IMR-90 (cell line): Measurements from ENCODE around the gene OR52K1. TPM values are rescaled to one million over a fixed set of nuclear protein-coding genes. Genes with fewer than 3 reads are reported as not detected.

Experiments
- ATAC-seq: fragments of 200-7000 bp; cut with Tn5 transposase; 2 replicates; pipeline ENCODE4 v1.9.1; 2020; ENCODE audit warnings: low read depth, mild to moderate bottlenecking, moderate library complexity
- BruUV-seq: library from RNA; stranded (reverse); fragments of 400-500 nt; replicated peaks from 2 replicates; lab custom pipeline; 2021; lab: Mats Ljungman, UMichigan
- CTCF ChIA-PET: fragments of 300-600 bp; formaldehyde crosslinking; extraction: SDS; loops from one replicate; lab custom pipeline; 2021; ENCODE audit warnings: antibody characterized with exemption; lab: Yijun Ruan, JAX
- POLR2A ChIA-PET: fragments of 300-600 bp; sonication (Branson Sonifier 250); formaldehyde crosslinking; loops from one replicate; lab custom pipeline; 2022; ENCODE audit warnings: antibody characterized with exemption; ENCODE audit not compliant: unreplicated experiment; lab: Charles Lee
- DNase-seq: peaks from one replicate; pipeline ENCODE4 v3.0.0; 2013
- H2AFZ ChIP-seq: replicated peaks from 2 replicates; pipeline ENCODE3; 2013; ENCODE audit warnings: low read length, mild to moderate bottlenecking; ENCODE audit not compliant: poor library complexity
- H2AK5ac ChIP-seq: 2 replicates; pipeline ENCODE4 v1.6.1; 2013; ENCODE audit warnings: low read depth, low read length, inconsistent platforms
- H2AK9ac ChIP-seq: replicated peaks from 2 replicates; pipeline ENCODE3; 2013; ENCODE audit warnings: mild to moderate bottlenecking, low read depth, low read length, moderate library complexity; ENCODE audit not compliant: poor library complexity
- H2BK120ac ChIP-seq: 2 replicates; pipeline ENCODE4 v1.6.1; 2013; ENCODE audit warnings: low read depth, low read length, inconsistent platforms
- H2BK15ac ChIP-seq: 3 replicates; pipeline ENCODE4 v1.6.1; 2013; ENCODE audit warnings: low read depth, low read length, inconsistent platforms
- H2BK20ac ChIP-seq: 2 replicates; pipeline ENCODE4 v1.6.1; 2013; ENCODE audit warnings: low read depth, mild to moderate bottlenecking, inconsistent platforms, low read length, moderate library complexity
- H2BK5ac ChIP-seq: 2 replicates; pipeline ENCODE4 v1.6.1; 2013; ENCODE audit warnings: mild to moderate bottlenecking, low read depth, low read length, inconsistent platforms; ENCODE audit not compliant: poor library complexity, severe bottlenecking
- H3K14ac ChIP-seq: replicated peaks from 2 replicates; pipeline ENCODE4 v1.6.1; 2013; ENCODE audit warnings: low read depth, low read length, inconsistent platforms
- H3K18ac ChIP-seq: 2 replicates; pipeline ENCODE4 v1.6.1; 2013; ENCODE audit warnings: low read depth, low read length, control low read depth
- H3K23ac ChIP-seq: 2 replicates; pipeline ENCODE4 v1.6.1; 2013; ENCODE audit warnings: low read depth, low read length, inconsistent platforms
- H3K27ac ChIP-seq: 2 replicates; pipeline ENCODE4 v1.5.1; 2013; ENCODE audit warnings: mild to moderate bottlenecking, control low read depth, low read length; ENCODE audit not compliant: insufficient read depth
- H3K27me3 ChIP-seq: 2 replicates; pipeline ENCODE4 v1.6.1; 2013; ENCODE audit warnings: low read length; ENCODE audit not compliant: control insufficient read depth, insufficient read depth
- H3K36me3 ChIP-seq: 2 replicates; pipeline ENCODE4 v1.6.1; 2013; ENCODE audit warnings: low read length, mixed read lengths; ENCODE audit not compliant: control insufficient read depth, insufficient read depth
- H3K4ac ChIP-seq: 2 replicates; pipeline ENCODE4 v1.6.1; 2013; ENCODE audit warnings: low read depth, low read length, inconsistent platforms
- H3K4me1 ChIP-seq: 2 replicates; pipeline ENCODE4 v1.6.1; 2013; ENCODE audit warnings: low read length, mixed read lengths; ENCODE audit not compliant: control insufficient read depth, insufficient read depth
- H3K4me2 ChIP-seq: 2 replicates; pipeline ENCODE4 v1.6.1; 2013; ENCODE audit warnings: low read depth, mild to moderate bottlenecking, control low read depth, low read length, moderate library complexity
- H3K4me3 ChIP-seq: 2 replicates; pipeline ENCODE4 v1.5.1; 2013; ENCODE audit warnings: low read depth, mild to moderate bottlenecking, control low read depth, low read length, moderate library complexity; ENCODE audit not compliant: insufficient read depth
- H3K56ac ChIP-seq: 2 replicates; pipeline ENCODE4 v1.6.1; 2013; ENCODE audit warnings: low read length, inconsistent platforms; ENCODE audit not compliant: insufficient read depth; ENCODE audit errors: extremely low read depth
- H3K79me1 ChIP-seq, 2 experiments: 2 replicates each; pipeline ENCODE4 v1.6.1; 2013; ENCODE audit warnings: low read length in 2 of 2, inconsistent platforms in 1 of 2, low read depth in 1 of 2
- H3K9ac ChIP-seq: 2 replicates; pipeline ENCODE4 v1.6.1; 2013; ENCODE audit warnings: low read depth, low read length, control low read depth
- H3K9me1 ChIP-seq: 2 replicates; pipeline ENCODE4 v1.6.1; 2013; ENCODE audit warnings: low read length, inconsistent platforms; ENCODE audit not compliant: insufficient read depth
- H3K9me3 ChIP-seq: 2 replicates; pipeline ENCODE4 v1.6.1; 2013; ENCODE audit warnings: low read length; ENCODE audit not compliant: control insufficient read depth, insufficient read depth
- H4K20me1 ChIP-seq: 2 replicates; pipeline ENCODE4 v1.6.1; 2013; ENCODE audit warnings: low read length, inconsistent platforms; ENCODE audit not compliant: insufficient read depth
- H4K5ac ChIP-seq: 2 replicates; pipeline ENCODE4 v1.6.1; 2013; ENCODE audit warnings: mild to moderate bottlenecking, low read depth, low read length, control low read depth
- H4K8ac ChIP-seq, 2 experiments: 2 replicates each; pipeline ENCODE4 v1.6.1; 2013; ENCODE audit warnings: low read depth in 2 of 2, low read length in 2 of 2, control low read depth in 1 of 2, inconsistent platforms in 1 of 2
- H4K91ac ChIP-seq: 2 replicates; pipeline ENCODE4 v1.6.1; 2013; ENCODE audit warnings: low read depth, low read length, inconsistent platforms; ENCODE audit not compliant: insufficient read depth
- CEBPB ChIP-seq: IDR thresholded peaks from 2 replicates; pipeline ENCODE4 v1.6.1; 2012; ENCODE audit warnings: low read depth, low read length, improper control_type of control experiment
- POLR2A ChIP-seq: IDR thresholded peaks from 2 replicates; pipeline ENCODE4 v1.6.1; 2012; ENCODE audit warnings: mild to moderate bottlenecking, low read depth, low read length
- RCOR1 ChIP-seq: IDR thresholded peaks from 2 replicates; pipeline ENCODE4 v1.6.1; 2012; ENCODE audit warnings: mild to moderate bottlenecking, low read length, improper control_type of control experiment; ENCODE audit not compliant: insufficient replicate concordance
- SMC3 ChIP-seq: fragments of 150-350 bp; IDR thresholded peaks from 2 replicates; pipeline ENCODE4 v1.6.1; 2016; ENCODE audit warnings: low read depth, mild to moderate bottlenecking, antibody characterized with exemption, low read length, moderate library complexity
- WGBS, 2 experiments: methylation state at CpG; one replicate each; pipeline versions ENCODE4 v1.1.5 to v1.1.7; 2013; ENCODE audit warnings: missing lambda C conversion rate in 2 of 2; ENCODE audit not compliant: insufficient read length in 1 of 2; ENCODE audit errors: extremely low coverage in 2 of 2; 5-methylcytosine and 5-hydroxymethylcytosine counted together
- dilution Hi-C: fragments of 300-500 bp; cut with HindIII; formaldehyde crosslinking; loops from one replicate; pipeline ENCODE4 v1.14.3; 2018; ENCODE audit warnings: low sequenced_read_pairs; ENCODE audit not compliant: unreplicated experiment
- in situ Hi-C: fragments of 300-500 bp; cut with MboI; formaldehyde crosslinking; loops from 3 replicates; pipeline ENCODE4 v1.14.3; 2019; ENCODE audit warnings: low sequenced_read_pairs, inconsistent platforms, mixed read lengths
- intact Hi-C: fragments of 100-400 bp; cut with micrococcal nuclease; formaldehyde crosslinking; loops from 2 replicates; pipeline ENCODE4 v1.10.0; 2022
- polyA plus RNA-seq, 3 experiments: library from polyadenylated mRNA; depleted of rRNA; stranded (reverse); fragments of >200 nt; gene quantifications; 2 replicates each; pipeline ENCODE4 v1.2.3, GENCODE V29; 2012; ENCODE audit warnings: low replicate concordance in 1 of 3
- total RNA-seq: library from RNA; depleted of rRNA; stranded (reverse); fragments of >200 nt; gene quantifications from 2 replicates; pipeline ENCODE4 v1.2.3, GENCODE V29; 2012

The OR52K1 gene
- total and polyA plus RNA-seq, 2 of the 4 experiments (the other 2 are of a cell fraction) = not detected

- no peak overlapping the region for H4K8ac ChIP-seq
- dilution Hi-C loops = no loop called here
- BruUV-seq = no TSS peak
- no CpG with 5 or more reads among the region's 1 CpG for WGBS, 2 experiments
- H3K4me2 ChIP-seq = no peak overlapping the region
- H2AK9ac ChIP-seq = no peak overlapping the region
- no peaks in the 10 kb centered on the region for H3K9me3 ChIP-seq
- H2AFZ ChIP-seq = no peak overlapping the region
- DNase-seq (no peak), ATAC-seq (no peak)
- no peak overlapping the region for H4K5ac ChIP-seq
- no peak overlapping the region for H2BK120ac ChIP-seq
- H2BK5ac ChIP-seq = no peak overlapping the region
- no peak overlapping the region for H3K4ac ChIP-seq
- no peaks in the 10 kb centered on the region for H3K4me1 ChIP-seq
- H3K79me1 ChIP-seq = no peaks in the 10 kb centered on the region
- no peak overlapping the region for H2AK5ac ChIP-seq
- intact Hi-C loops = no loop called here
- no peak overlapping the region for H3K9ac ChIP-seq
- H3K18ac ChIP-seq = no peak overlapping the region
- no peak overlapping the region for H3K14ac ChIP-seq
- no peak for TF ChIP-seq RCOR1
- no peak for TF ChIP-seq CEBPB
- no peak for TF ChIP-seq POLR2A
- TF ChIP-seq SMC3 = no peak
- no peak overlapping the region for H3K4me3 ChIP-seq
- ChIA-PET POLR2A (no interaction called here), CTCF (interaction anchor here (1.1 kb wide), 1 partner anchor 21 kb away, joined by 4 read pairs; no protein-coding TSS in a partner anchor)
- H4K91ac ChIP-seq = no peak overlapping the region
- no peak overlapping the region for H3K56ac ChIP-seq
- no peak overlapping the region for H2BK15ac ChIP-seq
- no peaks in the 10 kb centered on the region; the same call in 1 of the 2 replicates for H3K9me1 ChIP-seq
- in situ Hi-C loops = no loop called here
- no peak overlapping the region for H3K27ac ChIP-seq
- no peak overlapping the region for H2BK20ac ChIP-seq
- H3K27me3 ChIP-seq = no peaks in the 10 kb centered on the region
- no peak overlapping the region for H3K23ac ChIP-seq
- no peaks in the 10 kb centered on the region for H3K36me3 ChIP-seq
- H4K20me1 ChIP-seq = no peaks in the 10 kb centered on the region
These were observed 31.8 kb downstream of the OR52K1 start for GRCh38 chr11:4514196-4514595.
